ENCODE results near the gene AUH.

The AUH gene

GRCh38 chr9:91289244-91289643 lies 72.5 kb downstream of the AUH start:
- DNase-seq: no peak

DNA sequence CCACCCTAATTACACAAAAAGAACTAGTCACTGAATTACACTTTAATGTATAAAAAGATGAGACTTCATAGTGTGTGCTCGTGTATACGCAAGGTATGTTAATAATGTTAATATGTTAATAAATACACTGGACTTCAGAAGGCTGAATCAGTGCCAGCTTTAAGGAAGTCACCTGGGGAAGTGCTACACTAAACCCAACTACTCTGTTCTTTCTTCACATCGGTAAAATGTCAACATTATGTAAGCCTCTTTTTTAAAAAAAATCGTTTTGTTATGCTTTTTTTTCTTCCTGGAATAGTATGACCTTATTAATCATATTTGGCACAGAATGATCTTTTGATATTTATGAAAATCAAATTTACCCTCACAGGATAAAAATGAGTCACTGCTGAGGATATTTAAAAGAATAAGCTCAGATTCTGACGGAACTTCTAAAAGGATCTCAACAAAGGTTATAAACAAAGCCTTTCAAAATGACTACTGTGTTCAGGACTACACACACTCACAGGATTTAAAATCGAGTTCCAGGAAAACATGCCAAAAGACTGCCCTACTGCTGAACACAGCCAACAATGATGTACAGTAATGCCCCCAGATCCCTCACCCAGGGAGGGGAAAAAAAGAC lies 75.9 kb downstream of the AUH start:
- no peak for DNase-seq

- no peak for DNase-seq
These were observed 79.4 kb downstream of the AUH start for GRCh38 chr9:91282292-91282691.

DNA sequence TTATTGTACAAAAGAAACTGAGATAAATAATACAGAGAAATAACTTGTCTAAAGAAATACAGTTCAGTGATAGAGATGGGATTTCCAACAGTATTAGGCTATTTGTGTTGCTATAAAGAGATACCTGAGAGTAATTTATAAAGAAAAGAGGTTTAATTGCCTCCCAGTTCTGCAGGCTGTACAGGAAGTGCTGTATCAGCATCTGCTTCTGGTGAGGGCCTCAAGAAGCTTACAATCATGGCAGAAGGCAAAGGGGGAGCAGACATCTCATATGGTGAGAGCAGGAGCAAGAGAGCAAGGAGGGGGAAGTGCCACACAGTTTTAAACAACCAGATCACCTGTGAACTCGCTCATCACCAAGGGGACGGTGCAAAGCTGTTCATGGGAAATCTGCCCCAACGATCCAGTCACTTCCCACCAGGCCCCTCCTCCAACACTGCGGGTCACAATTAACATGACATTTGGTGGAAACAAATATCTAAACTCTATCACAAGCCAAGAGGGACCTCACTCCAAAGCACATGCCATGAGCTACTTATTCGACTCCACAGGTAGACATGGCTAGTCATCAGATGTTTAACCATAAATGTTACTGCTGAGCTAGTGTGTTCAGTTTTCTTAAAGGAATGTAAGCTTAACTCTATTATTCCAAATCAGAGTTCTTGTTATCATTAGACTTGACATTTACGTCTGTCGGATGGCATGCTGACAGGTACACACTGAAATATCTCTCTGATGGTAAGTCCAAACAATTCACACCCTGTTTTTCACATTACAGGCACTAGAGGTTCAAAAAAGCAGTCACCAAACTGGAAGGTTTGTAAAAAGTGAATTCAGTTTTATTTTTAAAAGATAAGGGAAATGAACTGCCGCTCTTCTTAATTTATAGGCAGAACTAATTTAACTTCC lies 82.2 kb downstream of the AUH start:
- no peak for DNase-seq

- DNase-seq: no peak
These were observed 85.2 kb downstream of the AUH start for GRCh38 chr9:91276513-91276912.

DNA sequence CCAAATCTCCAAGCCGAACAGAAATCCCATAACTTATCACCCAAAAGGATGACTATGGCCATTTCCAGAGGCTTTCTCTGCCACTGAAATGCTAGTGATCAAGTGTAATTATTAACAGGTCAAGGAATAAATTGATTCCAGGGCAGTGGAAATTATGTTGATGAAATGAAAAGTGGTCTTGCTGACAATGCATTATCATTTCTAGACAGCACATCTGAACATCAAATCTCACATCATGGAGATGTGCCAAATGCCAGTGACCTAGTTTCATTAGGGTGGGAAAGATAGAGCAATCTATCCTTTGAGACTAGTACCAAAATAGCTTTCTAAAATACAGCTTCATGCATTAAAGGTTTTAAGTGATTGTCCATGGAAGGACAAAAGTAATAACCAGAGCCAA lies 86.1 kb downstream of the AUH start:
- no peak for DNase-seq

DNA sequence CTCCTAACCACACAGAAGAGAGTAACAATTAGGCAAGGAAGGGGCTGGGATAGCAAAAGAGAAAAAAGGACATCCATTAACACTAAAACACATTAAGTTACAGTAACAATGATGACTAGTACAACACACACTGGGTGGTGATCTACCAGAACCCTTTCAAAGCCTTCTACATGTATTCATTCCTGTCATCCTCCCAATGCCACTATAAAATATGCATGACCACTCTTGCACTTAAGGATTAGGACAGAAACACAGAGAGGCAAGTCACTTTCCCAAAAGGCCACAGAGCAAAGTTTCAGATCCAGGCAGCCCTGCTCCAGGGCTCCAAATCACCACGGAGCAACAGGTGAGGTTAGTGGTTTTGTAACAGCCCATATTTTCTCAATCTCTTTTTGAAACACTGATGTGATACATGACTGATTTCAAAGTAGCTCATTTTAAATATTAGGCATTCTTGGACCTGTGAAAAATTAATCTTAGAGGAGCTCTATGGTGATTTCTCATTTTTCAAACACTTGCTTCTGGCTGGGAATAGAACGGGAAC lies 86.7 kb downstream of the AUH start:
- no peak for DNase-seq

DNA sequence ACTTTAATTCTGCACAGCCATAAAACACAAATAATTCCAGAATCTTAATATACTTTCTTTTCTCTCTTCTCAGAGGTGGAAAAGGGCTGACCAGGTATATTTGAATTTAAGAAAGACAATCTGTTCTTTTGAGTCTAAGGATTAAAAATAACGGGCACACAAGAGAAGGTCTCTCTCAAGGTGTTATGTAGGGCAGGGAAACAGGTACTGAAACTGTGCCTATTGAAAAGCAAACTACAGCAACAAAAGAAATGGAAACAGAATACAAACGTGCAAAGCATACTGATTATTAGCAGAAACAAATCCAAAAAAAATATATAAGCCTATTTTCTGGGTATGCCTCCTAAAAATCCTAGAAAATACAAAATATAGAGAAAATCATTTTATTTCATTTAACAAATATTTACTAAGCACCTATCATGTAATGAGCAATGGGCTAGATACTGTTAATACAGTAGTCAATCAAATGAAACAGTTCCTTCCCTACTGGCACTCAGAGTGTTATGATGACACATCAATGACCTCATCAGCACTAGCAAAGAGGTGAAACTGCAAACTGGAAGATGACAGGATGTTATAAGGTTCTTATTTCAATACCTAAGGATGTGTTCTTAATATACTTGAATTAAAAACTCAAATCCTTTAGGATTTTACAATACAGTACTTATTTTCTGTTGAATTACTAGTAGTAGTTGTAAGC lies 87.7 kb downstream of the AUH start:
- DNase-seq: no peak

DNA sequence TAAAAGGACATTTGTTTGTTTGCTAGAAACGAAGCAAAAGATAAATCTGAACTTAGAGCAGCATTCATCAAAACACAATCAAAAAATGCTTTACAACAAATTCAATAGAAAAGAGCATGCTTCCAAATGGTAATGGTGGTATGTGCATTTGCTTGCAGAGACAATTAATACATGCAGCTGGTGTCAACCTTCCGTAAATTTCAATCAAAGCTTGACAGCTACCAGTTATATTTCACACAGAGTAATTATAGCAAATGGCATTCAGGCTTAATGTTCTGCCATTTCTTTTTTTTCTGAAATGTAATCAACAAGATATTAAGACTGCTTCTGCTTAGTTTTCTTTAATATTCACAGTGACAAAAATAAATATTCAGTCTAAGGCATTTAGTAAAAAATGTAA lies 90.6 kb downstream of the AUH start:
- no peak for DNase-seq

DNA sequence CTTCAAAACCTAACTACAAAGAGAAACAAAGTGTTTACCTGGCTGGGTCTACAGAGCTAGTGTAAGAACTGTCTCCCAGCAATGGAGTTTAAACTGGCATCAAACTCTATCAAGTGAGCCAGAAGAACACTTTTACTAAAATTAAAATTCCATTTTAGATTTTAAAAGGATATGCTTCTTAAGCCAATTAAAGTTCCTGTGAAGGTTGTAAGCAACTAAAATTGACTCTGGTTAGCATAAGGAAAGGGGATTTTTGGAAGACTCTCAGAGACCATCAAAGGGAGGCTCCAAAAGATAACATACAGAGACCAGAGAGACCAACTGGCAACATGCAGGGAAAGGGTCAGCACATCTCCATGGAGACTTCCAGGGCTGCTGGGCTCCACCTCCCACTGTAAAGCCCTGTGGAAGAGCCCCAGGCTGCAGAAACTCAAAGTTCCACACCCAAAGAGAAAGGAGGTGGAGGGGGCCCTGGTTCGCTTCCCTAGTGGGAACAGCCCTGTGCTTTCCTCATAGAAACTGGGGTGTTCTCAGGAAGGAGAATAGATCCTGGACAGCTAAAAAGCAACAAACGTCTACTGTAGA lies 91.7 kb downstream of the AUH start:
- no peak for DNase-seq

GRCh38 chr9:91266448-91266847 lies 95.3 kb downstream of the AUH start:
- DNase-seq: no peak

DNA sequence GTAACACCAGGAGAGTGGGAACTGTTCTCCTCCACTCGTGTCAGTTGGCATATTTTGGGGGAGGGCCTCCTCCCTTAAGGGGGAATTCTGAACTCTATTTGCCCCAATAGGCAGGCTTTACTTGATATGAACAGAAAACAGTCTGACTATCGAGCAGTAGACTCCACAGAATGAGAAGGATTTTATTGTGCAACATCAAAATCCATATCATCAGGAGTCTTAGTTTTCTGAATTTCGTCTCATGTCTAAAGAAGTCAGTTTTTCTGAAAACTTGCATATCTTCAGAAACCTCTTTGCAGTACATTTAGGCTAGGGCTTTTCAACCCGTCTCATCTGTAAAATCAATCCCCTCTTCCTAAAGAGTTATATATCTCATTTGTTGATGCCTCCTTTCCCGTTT lies 96.2 kb downstream of the AUH start:
- no peak for DNase-seq

DNA sequence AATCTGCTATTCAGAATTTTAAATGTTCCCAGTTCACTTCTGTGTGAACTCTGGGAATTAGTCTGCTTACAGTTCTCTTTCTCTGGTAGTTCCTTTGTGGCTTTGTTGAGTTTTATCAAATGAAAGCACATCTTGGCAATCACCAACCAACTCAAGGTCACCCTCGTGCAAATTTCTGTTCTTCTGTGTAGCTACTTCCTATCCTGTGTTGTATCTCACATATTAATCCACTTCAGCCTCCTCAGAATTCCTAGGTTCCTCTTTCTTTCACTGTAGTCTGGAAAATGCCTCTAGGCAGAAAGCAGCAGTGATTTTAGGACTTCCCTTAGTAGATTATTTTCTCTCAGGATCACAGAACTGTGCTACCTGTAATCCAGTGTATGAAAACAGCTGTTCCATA lies 100.3 kb downstream of the AUH start:
- DNase-seq: no peak

DNA sequence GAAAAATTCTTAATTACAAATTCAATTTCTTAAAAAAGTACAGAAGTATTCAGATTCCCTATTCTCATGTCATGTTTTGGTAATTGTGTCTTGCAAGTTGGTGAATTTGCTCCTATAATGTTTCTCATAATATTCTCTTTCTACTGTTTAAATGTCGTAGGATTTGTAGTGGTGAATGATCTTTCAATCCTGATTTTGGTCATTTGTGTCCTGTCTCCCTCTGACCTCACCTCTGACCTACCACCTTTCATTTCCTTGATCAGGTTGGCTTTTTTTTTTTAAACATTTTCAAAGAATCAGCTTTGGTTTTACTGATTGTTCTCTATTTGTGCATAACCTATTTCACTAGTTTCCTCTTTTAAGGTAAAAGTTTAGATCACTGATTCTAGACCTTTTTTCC lies 102.6 kb downstream of the AUH start:
- no peak for DNase-seq

GRCh38 chr9:91258451-91258850 lies 103.3 kb downstream of the AUH start:
- no peak for DNase-seq

DNA sequence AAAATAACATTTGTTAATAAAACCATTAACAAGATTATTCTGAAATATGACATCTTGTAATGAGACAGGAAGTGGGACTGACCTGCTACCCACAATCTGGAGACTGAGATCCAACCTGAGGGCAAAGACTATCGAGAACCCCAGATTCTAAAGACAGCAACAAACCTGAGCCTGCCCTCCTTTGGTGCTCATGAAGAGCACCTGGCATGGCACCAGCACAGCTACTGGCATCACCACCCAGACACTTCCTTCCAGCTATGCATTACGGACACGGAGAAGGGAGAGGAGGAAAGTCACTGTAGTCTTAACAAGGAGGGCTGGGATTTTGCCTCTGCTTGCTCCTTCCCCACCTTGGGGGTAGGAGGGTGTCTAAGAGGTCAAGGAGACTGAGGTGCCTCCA lies 105.5 kb downstream of the AUH start:
- no peak for DNase-seq

DNA sequence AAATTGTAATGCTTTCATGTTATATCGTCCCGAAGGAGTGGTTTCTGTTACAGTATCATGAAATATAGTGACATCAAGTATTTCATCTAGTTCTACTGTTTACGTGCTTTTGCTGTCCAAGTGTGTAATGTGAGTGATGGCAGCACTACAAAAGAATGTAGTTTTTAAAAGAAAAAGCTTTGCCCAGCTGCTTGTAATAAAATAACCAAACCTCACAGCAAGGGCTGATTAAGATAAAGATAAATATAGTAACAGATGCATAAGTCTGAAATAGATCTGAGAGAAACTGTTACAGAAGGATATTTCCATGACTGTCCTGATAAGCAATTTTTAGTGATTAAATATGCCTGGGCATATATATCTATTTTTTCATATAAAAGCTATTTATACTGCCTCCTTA lies 106.4 kb downstream of the AUH start:
- no peak for DNase-seq

DNA sequence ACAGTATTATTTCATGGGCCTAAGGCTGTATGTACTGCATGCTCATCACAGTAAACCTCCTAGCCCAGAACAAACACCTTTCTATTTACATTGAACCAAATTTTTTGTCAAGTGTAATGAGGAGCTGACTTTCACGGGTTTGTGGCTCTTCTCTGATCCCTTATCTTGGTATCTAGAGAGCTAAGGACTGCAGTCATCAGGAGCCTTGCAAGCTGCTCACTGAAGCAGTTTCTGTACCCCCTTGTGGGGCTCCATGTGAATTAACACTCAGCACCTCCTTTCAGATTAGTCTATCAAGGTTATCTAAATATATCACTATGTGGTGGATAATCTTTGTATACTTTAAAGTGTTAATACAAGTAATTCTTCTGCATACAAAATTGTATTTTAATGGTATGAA lies 108.2 kb downstream of the AUH start:
- no peak for DNase-seq

GRCh38 chr9:91248707-91249106 lies 113.0 kb downstream of the AUH start:
- DNase-seq: no peak

- no peak for DNase-seq
These were observed 114.4 kb downstream of the AUH start for GRCh38 chr9:91247278-91247677.

DNA sequence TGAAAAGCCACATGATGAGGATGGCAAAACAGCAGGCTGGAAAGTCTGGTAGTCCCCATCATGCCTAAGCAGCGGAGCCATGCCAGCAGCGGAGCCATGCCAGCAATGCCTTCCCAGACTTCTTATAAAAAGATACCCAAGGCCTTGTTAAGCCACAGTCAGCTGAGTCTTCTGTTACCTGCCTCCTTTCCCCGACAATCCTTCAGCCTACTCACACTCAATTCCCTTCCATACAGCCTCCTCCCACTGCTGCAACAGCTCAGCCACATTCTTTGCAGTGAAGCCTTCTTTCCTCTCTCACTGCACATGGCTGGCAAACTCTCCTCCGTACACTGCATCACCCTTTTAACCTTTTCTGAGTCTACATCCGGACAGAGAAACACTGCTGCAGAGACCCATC lies 114.9 kb downstream of the AUH start:
- DNase-seq: no peak

DNA sequence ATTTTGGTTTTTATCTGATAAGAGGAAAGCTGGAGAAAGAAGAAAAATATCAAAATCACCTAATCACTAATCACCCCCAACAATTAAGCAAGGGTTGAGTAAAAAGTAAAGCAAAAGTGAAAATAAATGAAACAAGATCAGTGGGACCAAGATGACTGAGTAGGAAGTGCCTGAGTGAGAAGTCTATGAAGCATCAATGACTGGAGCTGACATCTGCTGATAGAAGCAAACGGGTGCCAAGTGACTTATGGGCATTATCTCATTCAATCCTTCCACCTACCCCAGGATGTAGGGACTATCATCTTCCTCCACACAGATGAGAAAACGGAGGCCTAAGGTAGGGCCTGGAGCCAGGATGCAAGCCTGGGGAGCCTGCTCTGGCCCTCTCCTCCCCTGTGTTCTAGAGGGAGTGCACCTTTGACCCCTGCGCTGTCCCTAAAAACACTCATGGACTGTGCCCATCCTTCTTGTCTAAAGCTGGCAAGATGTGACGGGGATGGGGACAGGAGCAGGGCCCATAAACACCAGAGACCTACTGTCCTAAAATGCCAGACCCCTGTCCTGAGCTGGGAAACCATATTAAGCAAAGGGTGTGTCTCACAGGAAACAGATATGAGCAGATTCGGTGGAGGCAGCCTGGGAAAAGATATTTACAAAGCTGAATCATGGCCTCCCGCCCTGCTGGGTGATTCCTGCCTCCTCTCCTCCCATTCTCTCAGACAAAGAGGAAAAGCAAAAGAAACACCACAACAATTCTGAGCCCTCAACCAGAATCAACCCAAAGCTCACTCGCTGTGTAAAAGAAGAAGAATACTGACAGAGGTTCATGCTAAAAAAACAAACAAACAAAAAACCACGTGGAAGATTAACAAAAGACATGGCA lies 116.0 kb downstream of the AUH start:
- no peak for DNase-seq
